Liver (tissue), 9 donors: ENCODE results near the gene CACNB4. TPM values are rescaled to one million over a fixed set of nuclear protein-coding genes. Genes with fewer than 3 reads are reported as not detected.

Experiments used
- DNase-seq: peaks from one replicate; pipeline ENCODE4 v3.0.0-alpha.2; 2017; ENCODE audit warnings: low spot score
- H3K27ac ChIP-seq, 2 donors: one replicate each; pipeline ENCODE4 v1.7.0; 2013; ENCODE audit warnings: inconsistent platforms in 2 of 2, low read length in 2 of 2, control low read depth in 1 of 2, low read depth in 1 of 2, mild to moderate bottlenecking in 1 of 2
- H3K27me3 ChIP-seq, 4 donors: one replicate each; pipeline versions ENCODE4 v1.6.1 to v1.7.0; 2013; ENCODE audit warnings: low read length in 3 of 4, inconsistent platforms in 1 of 4, mild to moderate bottlenecking in 1 of 4, moderate library complexity in 1 of 4; ENCODE audit not compliant: control insufficient read depth in 4 of 4, insufficient read depth in 4 of 4
- H3K36me3 ChIP-seq, 4 donors: one replicate each; pipeline versions ENCODE4 v1.6.1 to v1.7.0; 2013; ENCODE audit warnings: low read length in 3 of 4, mild to moderate bottlenecking in 3 of 4, low read depth in 1 of 4, moderate library complexity in 1 of 4; ENCODE audit not compliant: control insufficient read depth in 4 of 4, insufficient read depth in 3 of 4
- H3K4me1 ChIP-seq, 4 donors: one replicate each; pipeline versions ENCODE4 v1.6.1 to v1.7.0; 2013; ENCODE audit warnings: low read length in 3 of 4, mild to moderate bottlenecking in 3 of 4, moderate library complexity in 1 of 4; ENCODE audit not compliant: control insufficient read depth in 4 of 4, insufficient read depth in 4 of 4
- H3K4me3 ChIP-seq, 3 donors: one replicate each; pipeline versions ENCODE4 v1.6.1 to v1.7.0; 2013; ENCODE audit warnings: low read length in 3 of 3, control low read depth in 1 of 3, low read depth in 1 of 3, mild to moderate bottlenecking in 1 of 3
- H3K9ac ChIP-seq, 2 donors: one replicate each; pipeline ENCODE4 v1.7.0; 2013; ENCODE audit warnings: low read length in 2 of 2, mild to moderate bottlenecking in 2 of 2, moderate library complexity in 2 of 2, control low read depth in 1 of 2, low read depth in 1 of 2
- H3K9me3 ChIP-seq, 4 donors: one replicate each; pipeline versions ENCODE4 v1.6.1 to v1.7.0; 2013; ENCODE audit warnings: low read length in 3 of 4; ENCODE audit not compliant: control insufficient read depth in 4 of 4
- EGR1 ChIP-seq, 2 donors: IDR thresholded peaks; 2 replicates each; pipeline ENCODE4 v1.6.1; 2016 to 2018; ENCODE audit warnings: antibody characterized with exemption in 2 of 2, low read depth in 2 of 2
- FOXA1 ChIP-seq: IDR thresholded peaks from 2 replicates; pipeline ENCODE4 v1.6.1; 2016; ENCODE audit warnings: antibody characterized with exemption
- FOXA2 ChIP-seq: IDR thresholded peaks from 2 replicates; pipeline ENCODE4 v1.6.1; 2016; ENCODE audit warnings: antibody characterized with exemption
- GABPA ChIP-seq, 2 donors: IDR thresholded peaks in 1 of 2; conservative IDR thresholded peaks in 1 of 2; 2 replicates each; pipeline ENCODE4 v1.6.1; 2016; ENCODE audit warnings: antibody characterized with exemption in 2 of 2, mild to moderate bottlenecking in 1 of 2, moderate library complexity in 1 of 2
- HNF4A ChIP-seq, 2 donors: conservative IDR thresholded peaks; 2 replicates each; pipeline ENCODE4 v1.6.1; 2016; ENCODE audit warnings: antibody characterized with exemption in 2 of 2, mild to moderate bottlenecking in 2 of 2
- HNF4G ChIP-seq: IDR thresholded peaks from 2 replicates; pipeline ENCODE4 v1.6.1; 2016; ENCODE audit warnings: antibody characterized with exemption
- JUND ChIP-seq, 2 donors: IDR thresholded peaks; 2 replicates each; pipeline ENCODE4 v1.6.1; 2016; ENCODE audit warnings: antibody characterized with exemption in 2 of 2
- NR2F2 ChIP-seq: IDR thresholded peaks from 2 replicates; pipeline ENCODE4 v1.6.1; 2016; ENCODE audit warnings: antibody characterized with exemption
- RAD21 ChIP-seq, 2 donors: IDR thresholded peaks; 2 replicates each; pipeline ENCODE4 v1.6.1; 2016; ENCODE audit warnings: antibody characterized with exemption in 2 of 2, mild to moderate bottlenecking in 2 of 2
- YY1 ChIP-seq: IDR thresholded peaks from 2 replicates; pipeline ENCODE4 v1.6.1; 2016; ENCODE audit warnings: antibody characterized with exemption, mild to moderate bottlenecking
- WGBS: extraction: QIAGEN DNeasy Blood & Tissue Kit; methylation state at CpG from one replicate; pipeline ENCODE4 v1.1.7; 2013; 5-methylcytosine and 5-hydroxymethylcytosine counted together
- polyA plus RNA-seq, 2 donors: library from polyadenylated mRNA; stranded (reverse) in 1 of 2; unstranded in 1 of 2; fragments of 200-250 nt in 1 of 2; fragments of >200 nt in 1 of 2; fragmentation: Nextera tagmentation in 1 of 2; extraction: Ambion mirVana in 1 of 2; gene quantifications; one replicate each; pipeline versions ENCODE4 v1.2.1 to v1.2.3, GENCODE V29; 2013 to 2015
- total RNA-seq, 2 donors: library from RNA; depleted of rRNA; stranded (reverse); fragments of >200 nt; gene quantifications; one replicate each; pipeline ENCODE4 v1.2.3, GENCODE V29; 2014
- TF ChIP-seq, protein P1 (sequence below): IDR thresholded peaks from 2 replicates; pipeline ENCODE4 v1.6.1; 2016; ENCODE audit warnings: antibody characterized with exemption
- TF ChIP-seq, protein P2 (sequence below): fragments of 150-350 bp; IDR thresholded peaks from 2 replicates; pipeline ENCODE4 v1.5.1; 2017; ENCODE audit warnings: improper control_type of control experiment, low read depth, low read length; ENCODE audit not compliant: missing input control
- TF ChIP-seq, protein P3 (sequence below): IDR thresholded peaks from 2 replicates; pipeline ENCODE4 v1.6.1; 2016; ENCODE audit warnings: antibody characterized with exemption, mild to moderate bottlenecking
- TF ChIP-seq, protein P4 (sequence below): IDR thresholded peaks from 2 replicates; pipeline ENCODE4 v1.6.1; 2016; ENCODE audit warnings: antibody characterized with exemption
- TF ChIP-seq, protein P5 (sequence below): IDR thresholded peaks from 2 replicates; pipeline ENCODE4 v1.6.1; 2016; ENCODE audit warnings: antibody characterized with exemption
- donor health status: healthy.
- donor health status: healthy.
- donor health status: healthy.
- donor health status: healthy.
- donor health status: healthy.

The CACNB4 gene
- total and polyA plus RNA-seq, 4 donors, result 0.02 to 0.50 (median 0.21) TPM

DNA sequence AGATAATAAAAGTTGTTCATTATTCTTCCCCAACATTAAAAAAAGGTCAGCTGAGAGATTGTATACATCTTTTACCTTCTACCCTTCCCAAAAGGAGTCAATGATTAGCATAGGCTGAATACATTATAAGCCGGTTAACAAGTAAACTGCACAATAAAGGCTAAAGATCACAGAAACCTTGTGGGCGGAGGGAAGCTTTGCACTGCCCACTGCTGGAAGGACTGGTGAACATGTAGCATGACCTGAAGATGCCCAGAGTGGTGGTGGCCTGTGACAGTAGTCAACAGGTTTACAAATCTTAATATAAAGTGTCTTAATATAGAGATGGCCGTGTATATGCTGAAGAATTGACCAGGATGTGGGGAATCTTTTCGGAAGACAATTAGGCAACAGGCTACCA is 306.3 kb downstream of the CACNB4 start:
- H3K9ac ChIP-seq, result no peak overlapping the region
- WGBS, result 98% methylated on average over 4 of the region's 4 CpGs

DNA sequence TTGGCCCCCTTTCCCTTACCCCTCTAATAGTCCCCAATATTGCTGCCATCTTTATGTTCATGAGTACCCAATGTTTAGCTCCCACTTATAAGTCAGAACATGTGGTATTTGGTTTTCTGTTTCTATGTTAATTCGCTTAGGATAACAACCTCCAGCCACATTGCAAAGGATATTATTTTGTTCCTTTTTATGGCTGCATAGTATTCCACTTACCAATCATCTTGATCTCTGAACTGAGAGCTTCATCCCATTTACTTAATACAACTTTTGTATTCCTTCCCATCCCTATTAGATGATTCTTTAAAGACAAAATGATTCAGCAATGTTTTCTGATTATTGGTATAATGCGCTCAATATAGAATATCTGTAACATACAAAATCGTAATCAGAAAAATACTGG is 307.3 kb downstream of the CACNB4 start:
- Histone ChIP-seq H3K27ac (no peak overlapping the region), H3K27me3 (no peaks in the 10 kb centered on the region), H3K4me3 (no peak overlapping the region), H3K36me3 (peaks cover 0 to 4% (median 2%) of the 10 kb centered on the region in 4 donors), H3K9me3 (no peaks in the 10 kb centered on the region), H3K4me1 (no peaks in the 10 kb centered on the region), H3K9ac (no peak overlapping the region)
- no peak for DNase-seq
- WGBS, result 81% methylated on average over 3 of the region's 3 CpGs
- no peak for TF ChIP-seq FOXA2
- TF ChIP-seq, protein P1, sequence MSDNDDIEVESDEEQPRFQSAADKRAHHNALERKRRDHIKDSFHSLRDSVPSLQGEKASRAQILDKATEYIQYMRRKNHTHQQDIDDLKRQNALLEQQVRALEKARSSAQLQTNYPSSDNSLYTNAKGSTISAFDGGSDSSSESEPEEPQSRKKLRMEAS, result no peak
- TF ChIP-seq HNF4A (conservative IDR thresholded peaks at IDR 0.05), result no peak
- no peak for TF ChIP-seq FOXA1
- no peak for TF ChIP-seq GABPA (IDR thresholded peaks at IDR 0.05 in 1 of 2, conservative IDR thresholded peaks at IDR 0.05 in 1 of 2)
- TF ChIP-seq YY1, result no peak
- TF ChIP-seq JUND (IDR thresholded peaks at IDR 0.05), result no peak
- TF ChIP-seq, protein P2, sequence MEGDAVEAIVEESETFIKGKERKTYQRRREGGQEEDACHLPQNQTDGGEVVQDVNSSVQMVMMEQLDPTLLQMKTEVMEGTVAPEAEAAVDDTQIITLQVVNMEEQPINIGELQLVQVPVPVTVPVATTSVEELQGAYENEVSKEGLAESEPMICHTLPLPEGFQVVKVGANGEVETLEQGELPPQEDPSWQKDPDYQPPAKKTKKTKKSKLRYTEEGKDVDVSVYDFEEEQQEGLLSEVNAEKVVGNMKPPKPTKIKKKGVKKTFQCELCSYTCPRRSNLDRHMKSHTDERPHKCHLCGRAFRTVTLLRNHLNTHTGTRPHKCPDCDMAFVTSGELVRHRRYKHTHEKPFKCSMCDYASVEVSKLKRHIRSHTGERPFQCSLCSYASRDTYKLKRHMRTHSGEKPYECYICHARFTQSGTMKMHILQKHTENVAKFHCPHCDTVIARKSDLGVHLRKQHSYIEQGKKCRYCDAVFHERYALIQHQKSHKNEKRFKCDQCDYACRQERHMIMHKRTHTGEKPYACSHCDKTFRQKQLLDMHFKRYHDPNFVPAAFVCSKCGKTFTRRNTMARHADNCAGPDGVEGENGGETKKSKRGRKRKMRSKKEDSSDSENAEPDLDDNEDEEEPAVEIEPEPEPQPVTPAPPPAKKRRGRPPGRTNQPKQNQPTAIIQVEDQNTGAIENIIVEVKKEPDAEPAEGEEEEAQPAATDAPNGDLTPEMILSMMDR, result no peak
- TF ChIP-seq RAD21 (IDR thresholded peaks at IDR 0.05), result no peak

More for the DNA sequence above, 306.3 kb downstream of the CACNB4 start:
- TF ChIP-seq RAD21 (IDR thresholded peaks at IDR 0.05), result no peak
- no peak for TF ChIP-seq HNF4G
- TF ChIP-seq, protein P3, sequence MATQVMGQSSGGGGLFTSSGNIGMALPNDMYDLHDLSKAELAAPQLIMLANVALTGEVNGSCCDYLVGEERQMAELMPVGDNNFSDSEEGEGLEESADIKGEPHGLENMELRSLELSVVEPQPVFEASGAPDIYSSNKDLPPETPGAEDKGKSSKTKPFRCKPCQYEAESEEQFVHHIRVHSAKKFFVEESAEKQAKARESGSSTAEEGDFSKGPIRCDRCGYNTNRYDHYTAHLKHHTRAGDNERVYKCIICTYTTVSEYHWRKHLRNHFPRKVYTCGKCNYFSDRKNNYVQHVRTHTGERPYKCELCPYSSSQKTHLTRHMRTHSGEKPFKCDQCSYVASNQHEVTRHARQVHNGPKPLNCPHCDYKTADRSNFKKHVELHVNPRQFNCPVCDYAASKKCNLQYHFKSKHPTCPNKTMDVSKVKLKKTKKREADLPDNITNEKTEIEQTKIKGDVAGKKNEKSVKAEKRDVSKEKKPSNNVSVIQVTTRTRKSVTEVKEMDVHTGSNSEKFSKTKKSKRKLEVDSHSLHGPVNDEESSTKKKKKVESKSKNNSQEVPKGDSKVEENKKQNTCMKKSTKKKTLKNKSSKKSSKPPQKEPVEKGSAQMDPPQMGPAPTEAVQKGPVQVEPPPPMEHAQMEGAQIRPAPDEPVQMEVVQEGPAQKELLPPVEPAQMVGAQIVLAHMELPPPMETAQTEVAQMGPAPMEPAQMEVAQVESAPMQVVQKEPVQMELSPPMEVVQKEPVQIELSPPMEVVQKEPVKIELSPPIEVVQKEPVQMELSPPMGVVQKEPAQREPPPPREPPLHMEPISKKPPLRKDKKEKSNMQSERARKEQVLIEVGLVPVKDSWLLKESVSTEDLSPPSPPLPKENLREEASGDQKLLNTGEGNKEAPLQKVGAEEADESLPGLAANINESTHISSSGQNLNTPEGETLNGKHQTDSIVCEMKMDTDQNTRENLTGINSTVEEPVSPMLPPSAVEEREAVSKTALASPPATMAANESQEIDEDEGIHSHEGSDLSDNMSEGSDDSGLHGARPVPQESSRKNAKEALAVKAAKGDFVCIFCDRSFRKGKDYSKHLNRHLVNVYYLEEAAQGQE, result no peak
- no peak for TF ChIP-seq HNF4A (conservative IDR thresholded peaks at IDR 0.05)
- TF ChIP-seq, protein P4, sequence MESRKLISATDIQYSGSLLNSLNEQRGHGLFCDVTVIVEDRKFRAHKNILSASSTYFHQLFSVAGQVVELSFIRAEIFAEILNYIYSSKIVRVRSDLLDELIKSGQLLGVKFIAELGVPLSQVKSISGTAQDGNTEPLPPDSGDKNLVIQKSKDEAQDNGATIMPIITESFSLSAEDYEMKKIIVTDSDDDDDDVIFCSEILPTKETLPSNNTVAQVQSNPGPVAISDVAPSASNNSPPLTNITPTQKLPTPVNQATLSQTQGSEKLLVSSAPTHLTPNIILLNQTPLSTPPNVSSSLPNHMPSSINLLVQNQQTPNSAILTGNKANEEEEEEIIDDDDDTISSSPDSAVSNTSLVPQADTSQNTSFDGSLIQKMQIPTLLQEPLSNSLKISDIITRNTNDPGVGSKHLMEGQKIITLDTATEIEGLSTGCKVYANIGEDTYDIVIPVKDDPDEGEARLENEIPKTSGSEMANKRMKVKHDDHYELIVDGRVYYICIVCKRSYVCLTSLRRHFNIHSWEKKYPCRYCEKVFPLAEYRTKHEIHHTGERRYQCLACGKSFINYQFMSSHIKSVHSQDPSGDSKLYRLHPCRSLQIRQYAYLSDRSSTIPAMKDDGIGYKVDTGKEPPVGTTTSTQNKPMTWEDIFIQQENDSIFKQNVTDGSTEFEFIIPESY, result no peak
- no peak for TF ChIP-seq FOXA1
- TF ChIP-seq EGR1 (IDR thresholded peaks at IDR 0.05; ENCODE audit: low read depth in 2 of 2), result no peak
- TF ChIP-seq, protein P2, result no peak
- no peak for TF ChIP-seq NR2F2
- no peak for TF ChIP-seq FOXA2
- TF ChIP-seq JUND (IDR thresholded peaks at IDR 0.05), result no peak
- TF ChIP-seq, protein P1, result no peak
- no peak for TF ChIP-seq GABPA (IDR thresholded peaks at IDR 0.05 in 1 of 2, conservative IDR thresholded peaks at IDR 0.05 in 1 of 2)
- TF ChIP-seq, protein P5, sequence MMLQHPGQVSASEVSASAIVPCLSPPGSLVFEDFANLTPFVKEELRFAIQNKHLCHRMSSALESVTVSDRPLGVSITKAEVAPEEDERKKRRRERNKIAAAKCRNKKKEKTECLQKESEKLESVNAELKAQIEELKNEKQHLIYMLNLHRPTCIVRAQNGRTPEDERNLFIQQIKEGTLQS, result no peak
- Histone ChIP-seq H3K9me3 (no peaks in the 10 kb centered on the region), H3K27ac (no peak overlapping the region), H3K36me3 (peaks cover 0 to 4% (median 2%) of the 10 kb centered on the region in 4 donors), H3K27me3 (no peaks in the 10 kb centered on the region), H3K4me3 (no peak overlapping the region), H3K4me1 (no peaks in the 10 kb centered on the region)
- no peak for DNase-seq
